GM23338 (cell line): ENCODE results near the gene MAIP1. TPM values are rescaled to one million over a fixed set of nuclear protein-coding genes. Genes with fewer than 3 reads are reported as not detected.

Experiments used
- ATAC-seq: fragments of 200-7000 bp; cut with Tn5 transposase; 3 replicates; pipeline ENCODE4 v1.9.1; 2020
- DNase-seq: peaks from one replicate; pipeline ENCODE4 v3.0.0-alpha.2; 2015; ENCODE audit warnings: low spot score
- H2AFZ ChIP-seq: fragments of 200-600 bp; sonication (generic); 2 replicates; pipeline ENCODE4 v1.8.0; 2016; ENCODE audit warnings: antibody characterized with exemption, mild to moderate bottlenecking, moderate library complexity
- H3F3A ChIP-seq: fragments of 200-600 bp; sonication (generic); replicated peaks from 2 replicates; pipeline ENCODE4 v1.8.0; 2017; ENCODE audit warnings: antibody characterized with exemption, mixed run types, low read depth
- H3K27ac ChIP-seq: fragments of 200-600 bp; sonication (generic); 2 replicates; pipeline ENCODE4 v1.6.1; 2016; ENCODE audit warnings: low read depth
- H3K27me3 ChIP-seq: fragments of 200-600 bp; sonication (generic); 2 replicates; pipeline ENCODE4 v1.8.0; 2016; ENCODE audit warnings: mild to moderate bottlenecking, mixed run types, moderate library complexity; ENCODE audit not compliant: insufficient read depth
- H3K36me3 ChIP-seq: fragments of 200-600 bp; sonication (generic); 2 replicates; pipeline ENCODE4 v1.8.0; 2016; ENCODE audit warnings: mild to moderate bottlenecking; ENCODE audit not compliant: insufficient read depth
- H3K4me1 ChIP-seq: fragments of 200-600 bp; sonication (generic); 2 replicates; pipeline ENCODE4 v1.8.0; 2016; ENCODE audit warnings: mild to moderate bottlenecking, moderate library complexity; ENCODE audit not compliant: insufficient read depth
- H3K4me2 ChIP-seq: fragments of 200-600 bp; sonication (generic); 2 replicates; pipeline ENCODE4 v1.7.1; 2017; ENCODE audit warnings: mixed run types
- H3K4me3 ChIP-seq: fragments of 200-600 bp; sonication (generic); 2 replicates; pipeline ENCODE4 v1.6.1; 2016; ENCODE audit warnings: mixed run types
- H3K79me2 ChIP-seq: fragments of 200-600 bp; sonication (generic); replicated peaks from 2 replicates; pipeline ENCODE4 v1.8.0; 2017; ENCODE audit warnings: mild to moderate bottlenecking; ENCODE audit not compliant: insufficient read depth
- H3K9me2 ChIP-seq: fragments of 200-600 bp; sonication (generic); 2 replicates; pipeline ENCODE4 v1.8.0; 2017; ENCODE audit not compliant: insufficient read depth
- H4K20me1 ChIP-seq: fragments of 200-600 bp; sonication (generic); replicated peaks from 2 replicates; pipeline ENCODE4 v1.8.0; 2017; ENCODE audit warnings: mild to moderate bottlenecking; ENCODE audit not compliant: insufficient read depth
- H3K27ac Mint-ChIP-seq: 2 replicates; pipeline ENCODE4 v1.8.0; 2020; ENCODE audit warnings: inconsistent platforms, mild to moderate bottlenecking, moderate library complexity, mixed read lengths
- H3K27me3 Mint-ChIP-seq: 3 replicates; pipeline ENCODE4 v1.8.0; 2022; ENCODE audit warnings: low read depth, mild to moderate bottlenecking, moderate library complexity, mixed read lengths, inconsistent platforms; ENCODE audit not compliant: insufficient read depth, poor library complexity
- H3K36me3 Mint-ChIP-seq: 3 replicates; pipeline ENCODE4 v1.8.0; 2021; ENCODE audit warnings: low read depth, mild to moderate bottlenecking, inconsistent platforms, moderate library complexity, mixed read lengths
- H3K4me1 Mint-ChIP-seq: 3 replicates; pipeline ENCODE4 v1.8.0; 2020; ENCODE audit warnings: mild to moderate bottlenecking, inconsistent platforms, mixed read lengths
- H3K4me3 Mint-ChIP-seq: 3 replicates; pipeline ENCODE4 v1.8.0; 2021; ENCODE audit warnings: moderate library complexity, mild to moderate bottlenecking, inconsistent platforms, mixed read lengths
- H3K9me3 Mint-ChIP-seq: 3 replicates; pipeline ENCODE4 v1.8.0; 2020; ENCODE audit warnings: moderate library complexity, mild to moderate bottlenecking, inconsistent platforms, mixed read lengths
- CREB1 ChIP-seq: fragments of 250-450 bp; sonication (Bioruptor Pico); IDR thresholded peaks from 2 replicates; pipeline ENCODE4 v1.5.0; 2020; ENCODE audit warnings: low read depth, mild to moderate bottlenecking, moderate library complexity
- CTCF ChIP-seq, 2 experiments: fragments of 200-600 bp in 1 of 2; sonication (generic) in 1 of 2; conservative IDR thresholded peaks; 2 replicates each; pipeline versions ENCODE4 v1.5.1 to v1.6.1; 2016 to 2017; ENCODE audit warnings: antibody characterized with exemption in 2 of 2, low read depth in 2 of 2, mild to moderate bottlenecking in 2 of 2, moderate library complexity in 1 of 2
- ETS1 ChIP-seq: IDR thresholded peaks from 2 replicates; pipeline ENCODE4 v1.6.1; 2016; ENCODE audit warnings: antibody characterized with exemption
- EZH2 ChIP-seq: fragments of 200-600 bp; sonication (generic); IDR thresholded peaks from one replicate; pipeline ENCODE4 v1.8.0; 2017; ENCODE audit warnings: antibody characterized with exemption, mild to moderate bottlenecking, low read depth; ENCODE audit not compliant: unreplicated experiment
- NANOG ChIP-seq: IDR thresholded peaks from 2 replicates; pipeline ENCODE4 v1.6.1; 2016; ENCODE audit warnings: antibody characterized with exemption, borderline replicate concordance
- POLR2AphosphoS5 ChIP-seq: IDR thresholded peaks from 2 replicates; pipeline ENCODE4 v1.6.1; 2016; ENCODE audit warnings: antibody characterized with exemption, low read depth
- REST ChIP-seq: IDR thresholded peaks from one replicate; pipeline ENCODE4 v1.6.1; 2018; ENCODE audit warnings: antibody characterized with exemption; ENCODE audit not compliant: unreplicated experiment
- STAT1 ChIP-seq: IDR thresholded peaks from one replicate; pipeline ENCODE4 v1.6.1; 2016; ENCODE audit warnings: antibody characterized with exemption; ENCODE audit not compliant: unreplicated experiment
- ZNF114 ChIP-seq: fragments of 250-450 bp; sonication (Bioruptor Pico); IDR thresholded peaks from 2 replicates; pipeline ENCODE4 v1.5.0; 2020; ENCODE audit warnings: mild to moderate bottlenecking, moderate library complexity
- ZNF331 ChIP-seq: fragments of 250-450 bp; sonication (Bioruptor Pico); IDR thresholded peaks from 2 replicates; pipeline ENCODE4 v1.5.0; 2020; ENCODE audit warnings: low read depth, mild to moderate bottlenecking, moderate library complexity
- ZNF462 ChIP-seq: fragments of 250-450 bp; sonication (Bioruptor Pico); IDR thresholded peaks from 2 replicates; pipeline ENCODE4 v1.5.0; 2020; ENCODE audit warnings: mild to moderate bottlenecking, moderate library complexity
- polyA plus RNA-seq: library from polyadenylated mRNA; unstranded; fragments of >200 nt; fragmentation: Nextera tagmentation; extraction: Ambion mirVana; gene quantifications from 2 replicates; pipeline ENCODE4 v1.2.1, GENCODE V29; 2016
- total RNA-seq: library from RNA; depleted of rRNA; stranded (reverse); fragments of >200 nt; shearing (Covaris generic); gene quantifications from 2 replicates; pipeline ENCODE4 v1.2.3, GENCODE V29; 2014

Gene MAIP1
- total and polyA plus RNA-seq, 2 experiments from 2014 or later, result 36.0 to 41.9 TPM

- Mint-ChIP-seq H3K4me3 (no peak overlapping the region), H3K4me1 (no peaks in the 10 kb centered on the region), H3K36me3 (peaks cover 23% of the 10 kb centered on the region), H3K9me3 (no peaks in the 10 kb centered on the region), H3K27me3 (no peaks in the 10 kb centered on the region), H3K27ac (no peak overlapping the region)
- ATAC-seq (no peak), DNase-seq (no peak)
- TF ChIP-seq ZNF462 (CRISPR knock-in tag), result no peak
- no peak for TF ChIP-seq ZNF331
- no peak for TF ChIP-seq EZH2
- TF ChIP-seq STAT1, result no peak
- TF ChIP-seq ETS1, result no peak
- no peak for TF ChIP-seq CTCF (conservative IDR thresholded peaks at IDR 0.05; ENCODE audit: low read depth in 2 of 2)
- no peak for TF ChIP-seq CREB1
- no peak for TF ChIP-seq NANOG
- TF ChIP-seq ZNF114 (CRISPR knock-in tag), result no peak
- TF ChIP-seq REST, result no peak
- TF ChIP-seq POLR2AphosphoS5, result no peak
- Histone ChIP-seq H3F3A (no peaks in the 10 kb centered on the region), H3K4me2 (no peak overlapping the region), H2AFZ (no peak overlapping the region), H3K4me1 (no peaks in the 10 kb centered on the region), H3K27ac (no peak overlapping the region), H3K4me3 (no peak overlapping the region), H3K36me3 (peaks cover 32% of the 10 kb centered on the region), H3K27me3 (no peaks in the 10 kb centered on the region), H3K9me2 (no peaks in the 10 kb centered on the region), H4K20me1 (no peaks in the 10 kb centered on the region), H3K79me2 (no peaks in the 10 kb centered on the region)
Measured at GRCh38 chr2:199966976-199967375, 11.6 kb downstream of the MAIP1 start.
